Natural killer cell (primary cell): ENCODE results near the gene CGNL1. TPM values are rescaled to one million over a fixed set of nuclear protein-coding genes. Genes with fewer than 3 reads are reported as not detected.

ENCODE experiments used
- ATAC-seq, 3 donors: fragments of 150-1000 bp in 2 of 3; fragments of 200-7000 bp in 1 of 3; cut with Tn5 transposase; 1 replicate in 1 of 3; 2 replicates in 2 of 3; pipeline ENCODE4 v1.10.0; 2021; ENCODE audit warnings: mild to moderate bottlenecking in 2 of 3, moderate library complexity in 2 of 3
- DNase-seq, 2 donors: peaks; one replicate each; pipeline versions ENCODE4 v3.0.0 to v3.0.0-alpha.2; 2013 to 2021; ENCODE audit warnings: mixed read lengths in 1 of 2
- H3K27ac ChIP-seq: one replicate; pipeline ENCODE4 v1.5.1; 2013; ENCODE audit warnings: mild to moderate bottlenecking, low read length
- H3K27me3 ChIP-seq: one replicate; pipeline ENCODE4 v1.6.1; 2013; ENCODE audit warnings: low read length; ENCODE audit not compliant: control insufficient read depth, insufficient read depth
- H3K36me3 ChIP-seq: one replicate; pipeline ENCODE4 v1.6.1; 2013; ENCODE audit warnings: low read length; ENCODE audit not compliant: control insufficient read depth, insufficient read depth
- H3K4me1 ChIP-seq: one replicate; pipeline ENCODE4 v1.6.1; 2013; ENCODE audit warnings: low read length; ENCODE audit not compliant: control insufficient read depth, insufficient read depth
- H3K4me3 ChIP-seq: one replicate; pipeline ENCODE4 v1.5.1; 2013; ENCODE audit warnings: low read length
- H3K9me3 ChIP-seq: one replicate; pipeline ENCODE4 v1.6.1; 2013; ENCODE audit warnings: low read length; ENCODE audit not compliant: control insufficient read depth, insufficient read depth
- H3K27ac Mint-ChIP-seq, 2 donors: one replicate each; pipeline ENCODE4 v1.8.0; 2022; ENCODE audit warnings: mild to moderate bottlenecking in 2 of 2, mixed read lengths in 2 of 2, moderate library complexity in 1 of 2
- H3K27me3 Mint-ChIP-seq, 2 donors: one replicate each; pipeline ENCODE4 v1.8.0; 2022; ENCODE audit warnings: low read depth in 2 of 2, mixed read lengths in 2 of 2
- H3K36me3 Mint-ChIP-seq: one replicate; pipeline ENCODE4 v1.8.0; 2022; ENCODE audit warnings: mixed read lengths
- H3K4me1 Mint-ChIP-seq, 2 donors: one replicate each; pipeline ENCODE4 v1.8.0; 2022; ENCODE audit warnings: mixed read lengths in 2 of 2
- H3K4me3 Mint-ChIP-seq: one replicate; pipeline ENCODE4 v1.8.0; 2022; ENCODE audit warnings: mild to moderate bottlenecking, moderate library complexity, mixed read lengths
- H3K9me3 Mint-ChIP-seq, 2 donors: one replicate each; pipeline ENCODE4 v1.8.0; 2022; ENCODE audit warnings: mixed read lengths in 2 of 2
- WGBS: methylation state at CpG from one replicate; pipeline ENCODE4 v1.1.7; 2013; ENCODE audit warnings: missing lambda C conversion rate; ENCODE audit not compliant: insufficient coverage; 5-methylcytosine and 5-hydroxymethylcytosine counted together
- intact Hi-C: fragments of 100-400 bp; cut with micrococcal nuclease; formaldehyde crosslinking; loops from one replicate; pipeline ENCODE4 v1.14.2; 2022
- total RNA-seq, 4 donors: library from RNA; stranded (reverse); fragments of 120-200 nt in 1 of 4; gene quantifications; one replicate each; pipeline versions ENCODE4 v1.2.3 to v1.2.4, GENCODE V29; 2013 to 2022
- TF ChIP-seq, protein P1 (sequence below): fragments of 200-600 bp; IDR thresholded peaks from one replicate; pipeline ENCODE4 v1.8.0; 2022; ENCODE audit warnings: antibody characterized with exemption

Gene CGNL1
- total RNA-seq, 3 donors from 2014 or later (not counting 1 experiment from before 2014, with no cell fraction given): not detected

DNA sequence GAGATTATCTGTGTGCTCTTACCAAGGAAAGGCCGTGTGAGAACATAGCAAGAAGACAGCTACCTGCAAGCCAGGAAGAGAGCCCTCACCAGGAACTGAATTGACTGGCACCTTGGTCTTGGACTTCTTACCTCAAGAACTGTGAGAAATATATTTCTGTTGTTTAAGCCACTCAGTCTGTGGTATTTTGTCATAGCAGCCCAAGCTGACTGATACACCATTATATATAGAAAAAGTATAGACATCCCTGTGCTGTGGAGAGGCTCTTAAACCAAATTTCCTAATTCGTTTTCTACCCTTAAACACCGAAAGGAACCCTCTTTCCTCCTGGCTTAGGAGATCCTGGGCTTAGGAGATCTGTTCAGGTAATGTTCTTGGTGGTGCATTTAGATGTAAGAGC is 44.8 kb downstream of the CGNL1 start:
- DNase-seq (no peak), ATAC-seq (no peak)
- H3K4me1 ChIP-seq: no peaks in the 10 kb centered on the region
- H3K36me3 ChIP-seq: no peaks in the 10 kb centered on the region
- H3K27me3 ChIP-seq: no peaks in the 10 kb centered on the region
- no peak overlapping the region for H3K4me3 ChIP-seq
- Mint-ChIP-seq H3K9me3 (no peaks in the 10 kb centered on the region), H3K27me3 (peaks cover 5 to 14% of the 10 kb centered on the region in 2 donors), H3K36me3 (no peaks in the 10 kb centered on the region), H3K4me1 (no peaks in the 10 kb centered on the region), H3K27ac (no peak overlapping the region), H3K4me3 (no peak overlapping the region)
- TF ChIP-seq, protein P1, sequence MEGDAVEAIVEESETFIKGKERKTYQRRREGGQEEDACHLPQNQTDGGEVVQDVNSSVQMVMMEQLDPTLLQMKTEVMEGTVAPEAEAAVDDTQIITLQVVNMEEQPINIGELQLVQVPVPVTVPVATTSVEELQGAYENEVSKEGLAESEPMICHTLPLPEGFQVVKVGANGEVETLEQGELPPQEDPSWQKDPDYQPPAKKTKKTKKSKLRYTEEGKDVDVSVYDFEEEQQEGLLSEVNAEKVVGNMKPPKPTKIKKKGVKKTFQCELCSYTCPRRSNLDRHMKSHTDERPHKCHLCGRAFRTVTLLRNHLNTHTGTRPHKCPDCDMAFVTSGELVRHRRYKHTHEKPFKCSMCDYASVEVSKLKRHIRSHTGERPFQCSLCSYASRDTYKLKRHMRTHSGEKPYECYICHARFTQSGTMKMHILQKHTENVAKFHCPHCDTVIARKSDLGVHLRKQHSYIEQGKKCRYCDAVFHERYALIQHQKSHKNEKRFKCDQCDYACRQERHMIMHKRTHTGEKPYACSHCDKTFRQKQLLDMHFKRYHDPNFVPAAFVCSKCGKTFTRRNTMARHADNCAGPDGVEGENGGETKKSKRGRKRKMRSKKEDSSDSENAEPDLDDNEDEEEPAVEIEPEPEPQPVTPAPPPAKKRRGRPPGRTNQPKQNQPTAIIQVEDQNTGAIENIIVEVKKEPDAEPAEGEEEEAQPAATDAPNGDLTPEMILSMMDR: no peak
- H3K27ac ChIP-seq: no peak overlapping the region
- H3K9me3 ChIP-seq: no peaks in the 10 kb centered on the region
- 87% methylated on average over 3 of the region's 3 CpGs for WGBS
- intact Hi-C loops: no loop called here

DNA sequence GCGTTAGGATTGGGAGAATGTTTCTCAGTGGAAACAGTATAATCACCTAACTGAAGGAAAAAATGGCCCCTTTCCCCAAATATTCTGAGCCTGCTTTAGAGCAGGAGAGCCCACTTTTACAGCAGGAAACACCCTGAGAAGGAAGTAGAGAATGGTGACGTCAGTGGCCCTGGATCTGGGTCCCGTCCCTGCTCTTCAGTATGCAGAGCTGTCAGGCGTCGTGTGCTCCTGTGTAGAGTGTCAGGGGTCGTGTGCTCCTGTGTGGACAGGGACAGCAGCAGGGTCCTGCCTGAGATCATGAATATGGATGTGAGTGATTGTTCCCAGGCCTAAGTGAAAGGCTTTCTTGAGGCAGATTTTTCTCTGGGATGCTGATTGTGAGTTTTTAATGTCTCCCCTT is 45.2 kb downstream of the CGNL1 start:
- no peaks in the 10 kb centered on the region for H3K9me3 Mint-ChIP-seq
- Histone ChIP-seq H3K36me3 (no peaks in the 10 kb centered on the region), H3K9me3 (no peaks in the 10 kb centered on the region), H3K27me3 (no peaks in the 10 kb centered on the region), H3K4me1 (no peaks in the 10 kb centered on the region), H3K4me3 (no peak overlapping the region), H3K27ac (no peak overlapping the region)
- H3K36me3 Mint-ChIP-seq: no peaks in the 10 kb centered on the region
- 77% methylated on average over 6 of the region's 6 CpGs for WGBS
- H3K27me3 Mint-ChIP-seq: peaks cover 5 to 14% of the 10 kb centered on the region in 2 donors
- TF ChIP-seq, protein P1: no peak
- DNase-seq (no peak), ATAC-seq (no peak)
- no peak overlapping the region for H3K4me3 Mint-ChIP-seq
- H3K27ac Mint-ChIP-seq: no peak overlapping the region
- H3K4me1 Mint-ChIP-seq: no peaks in the 10 kb centered on the region
- intact Hi-C loops: no loop called here

DNA sequence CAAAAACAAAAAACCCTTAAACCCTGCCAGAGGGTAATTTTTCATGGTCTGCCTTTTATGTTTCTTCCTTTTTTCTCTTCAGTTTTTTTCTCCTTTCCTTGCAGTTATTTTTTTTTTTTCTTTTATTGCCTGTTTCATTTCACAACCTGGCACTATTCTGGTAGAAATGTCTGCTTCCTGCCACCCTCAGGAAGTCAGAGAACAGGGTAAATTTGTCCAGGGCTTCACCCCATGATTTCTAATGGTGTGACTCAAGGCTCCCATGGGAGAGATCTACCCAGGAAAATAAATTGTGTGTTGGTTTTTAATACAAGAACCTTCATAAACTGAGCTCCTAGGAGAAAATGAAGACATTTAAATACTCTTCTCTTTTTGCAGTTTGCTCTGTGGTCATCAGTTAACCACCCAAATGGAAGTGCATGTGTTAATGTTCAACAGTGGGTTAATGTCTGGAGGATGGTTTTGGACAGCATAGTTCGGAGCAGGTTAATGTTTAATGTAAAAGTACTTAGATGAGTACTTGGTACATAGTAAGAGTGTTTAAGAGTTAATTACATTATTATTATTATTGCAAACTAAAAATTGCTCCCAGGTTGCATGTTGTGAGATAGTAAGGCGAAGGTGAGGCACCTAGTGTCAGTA is 45.9 kb downstream of the CGNL1 start:
- no peak overlapping the region for H3K4me3 ChIP-seq
- DNase-seq: no peak
- H3K27me3 ChIP-seq: no peaks in the 10 kb centered on the region
- no peak overlapping the region for H3K4me3 Mint-ChIP-seq
- no peaks in the 10 kb centered on the region for H3K4me1 ChIP-seq
- no peaks in the 10 kb centered on the region for H3K9me3 ChIP-seq
- intact Hi-C loops: no loop called here
- H3K27ac Mint-ChIP-seq: no peak overlapping the region
- no peak for ATAC-seq
- H3K27me3 Mint-ChIP-seq: peaks cover 8 to 18% of the 10 kb centered on the region in 2 donors
- H3K9me3 Mint-ChIP-seq: no peaks in the 10 kb centered on the region
- no peak overlapping the region for H3K27ac ChIP-seq
- 74% methylated on average over 2 of the region's 2 CpGs for WGBS
- no peaks in the 10 kb centered on the region for H3K36me3 Mint-ChIP-seq
- no peaks in the 10 kb centered on the region for H3K4me1 Mint-ChIP-seq
- TF ChIP-seq, protein P1: no peak
- H3K36me3 ChIP-seq: no peaks in the 10 kb centered on the region

DNA sequence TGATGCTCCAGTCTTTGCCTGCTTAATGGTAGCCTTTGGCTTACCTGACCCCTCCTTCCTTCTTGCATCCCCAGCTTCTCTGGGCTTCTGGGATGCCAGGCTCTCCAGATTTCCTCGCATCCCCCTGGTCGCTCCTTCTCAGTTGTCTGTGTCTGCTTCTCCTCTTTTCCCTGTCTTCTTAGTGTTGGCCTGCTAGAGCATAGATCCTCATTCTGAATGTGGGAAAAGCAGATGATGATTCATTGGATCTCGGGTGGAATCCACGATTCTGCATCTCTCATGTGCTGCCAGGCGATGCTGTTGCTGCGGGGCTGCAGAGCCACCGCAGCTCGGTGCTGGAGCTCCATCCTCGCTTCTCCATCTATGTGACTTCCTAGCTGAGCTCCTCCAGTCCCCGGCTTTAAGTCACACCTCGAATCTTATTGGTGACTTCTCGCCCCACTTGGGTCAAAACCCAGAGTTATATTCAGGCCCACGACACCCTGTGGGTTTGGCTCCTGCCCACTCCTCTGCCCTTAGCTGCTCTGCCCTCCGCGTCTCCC is 47.4 kb downstream of the CGNL1 start:
- WGBS: 89% methylated on average over 15 of the region's 15 CpGs
- no peaks in the 10 kb centered on the region for H3K9me3 Mint-ChIP-seq

More for the DNA sequence above, 47.4 kb downstream of the CGNL1 start:
- no peaks in the 10 kb centered on the region for H3K27me3 ChIP-seq
- ATAC-seq: no peak
- H3K27me3 Mint-ChIP-seq: peaks cover 14 to 30% of the 10 kb centered on the region in 2 donors
- H3K9me3 ChIP-seq: no peaks in the 10 kb centered on the region
- no peaks in the 10 kb centered on the region for H3K4me1 ChIP-seq
- no peaks in the 10 kb centered on the region for H3K4me1 Mint-ChIP-seq
- intact Hi-C loops: no loop called here
- no peaks in the 10 kb centered on the region for H3K36me3 Mint-ChIP-seq
- H3K27ac ChIP-seq: no peak overlapping the region
- H3K4me3 ChIP-seq: no peak overlapping the region
- no peaks in the 10 kb centered on the region for H3K36me3 ChIP-seq
- no peak overlapping the region for H3K27ac Mint-ChIP-seq
- no peak for DNase-seq
- TF ChIP-seq, protein P1: no peak
- no peak overlapping the region for H3K4me3 Mint-ChIP-seq
